K562 (cell line): ENCODE measurements around the gene ZFYVE21. TPM values are rescaled to one million over a fixed set of nuclear protein-coding genes. Genes with fewer than 3 reads are reported as not detected.
"Not testable (repeated sequence)": the region's sequence is repeated elsewhere in the genome, so short reads cannot be mapped to it uniquely, and the experiment has no call there.

Experiments
- ATAC-seq: fragments of 200-7000 bp; cut with Tn5 transposase; 3 replicates; pipeline ENCODE4 v1.9.1; 2020; ENCODE audit warnings: moderate library complexity
- BruUV-seq: library from RNA; stranded (reverse); fragments of 400-500 nt; replicated peaks from 2 replicates; lab custom pipeline; 2021; lab: Mats Ljungman, UMichigan
- CTCF ChIA-PET: fragments of 300-600 bp; formaldehyde crosslinking; extraction: SDS; loops from one replicate; lab custom pipeline; 2021; ENCODE audit warnings: low intra/inter-chr PET ratio; lab: Yijun Ruan, JAX
- POLR2A ChIA-PET: fragments of 300-600, 350-650 bp; sonication (Branson Sonifier 250); formaldehyde crosslinking; extraction: SDS; loops from one replicate; lab custom pipeline; 2021; ENCODE audit warnings: antibody characterized with exemption, inconsistent platforms; lab: Yijun Ruan, JAX
- DNase-seq, 4 experiments: peaks; one replicate each; pipeline versions ENCODE4 v3.0.0 to v3.0.0-alpha.2; 2011 to 2018; ENCODE audit warnings: low spot score in 3 of 4, mixed read lengths in 3 of 4; ENCODE audit errors: extremely low read depth in 1 of 4
- FAIRE-seq: peaks from 2 replicates; lab custom pipeline; 2011; peaks lifted over from hg19 to GRCh38; lab: Jason Lieb, UNC
- H2AFZ ChIP-seq: 2 replicates; pipeline ENCODE4 v1.6.0; 2011; ENCODE audit warnings: low read depth, low read length, control low read depth, inconsistent platforms
- H3K27ac ChIP-seq: fragments of 200-600 bp; 3 replicates; pipeline ENCODE4 v1.8.0; 2011; ENCODE audit warnings: low read depth, mild to moderate bottlenecking, control low read depth, inconsistent platforms, low read length, moderate library complexity, mixed read lengths; ENCODE audit errors: extremely low read depth
- H3K27me3 ChIP-seq, 2 experiments: fragments of 300-600 bp in 1 of 2; 2 replicates in 1 of 2; 3 replicates in 1 of 2; pipeline versions ENCODE4 v1.6.0 to v1.8.0; 2011; ENCODE audit warnings: inconsistent platforms in 2 of 2, low read length in 2 of 2, mild to moderate bottlenecking in 1 of 2, mixed read lengths in 1 of 2, moderate library complexity in 1 of 2; ENCODE audit not compliant: control insufficient read depth in 2 of 2, insufficient read depth in 2 of 2
- H3K36me3 ChIP-seq: fragments of 300-600 bp; 3 replicates; pipeline ENCODE4 v1.8.0; 2011; ENCODE audit warnings: mild to moderate bottlenecking, low read length, inconsistent platforms; ENCODE audit not compliant: control insufficient read depth, insufficient read depth
- H3K4me1 ChIP-seq, 2 experiments: fragments of 200-600 bp in 1 of 2; replicated peaks in 1 of 2; 2 replicates in 1 of 2; 3 replicates in 1 of 2; pipeline versions ENCODE4 v1.5.1 to v1.8.0; 2011; ENCODE audit warnings: inconsistent platforms in 2 of 2, low read length in 2 of 2, mild to moderate bottlenecking in 1 of 2, mixed read lengths in 1 of 2, moderate library complexity in 1 of 2; ENCODE audit not compliant: control insufficient read depth in 2 of 2, insufficient read depth in 2 of 2
- H3K4me2 ChIP-seq: 2 replicates; pipeline ENCODE4 v1.6.1; 2011; ENCODE audit warnings: low read length, control low read depth, inconsistent platforms, mixed read lengths; ENCODE audit not compliant: insufficient read depth
- H3K4me3 ChIP-seq: fragments of 200-600 bp; sonication (generic), shearing (Covaris generic); 2 replicates; pipeline ENCODE4 v1.5.1; 2016; ENCODE audit warnings: control low read depth, inconsistent platforms
- H3K79me2 ChIP-seq: fragments of 200-600 bp; 3 replicates; pipeline ENCODE4 v1.8.0; 2011; ENCODE audit warnings: low read length, inconsistent platforms; ENCODE audit not compliant: control insufficient read depth, insufficient read depth
- H3K9ac ChIP-seq, 2 experiments: 2 replicates each; pipeline versions ENCODE4 v1.6.0 to v1.6.1; 2011; ENCODE audit warnings: low read depth in 2 of 2, low read length in 2 of 2, control low read depth in 1 of 2, inconsistent platforms in 1 of 2, mild to moderate bottlenecking in 1 of 2, mixed read lengths in 1 of 2; ENCODE audit not compliant: insufficient read depth in 1 of 2
- H3K9me1 ChIP-seq: one replicate; pipeline ENCODE4 v1.6.0; 2011; ENCODE audit warnings: inconsistent platforms, mild to moderate bottlenecking, low read length, moderate library complexity; ENCODE audit not compliant: control insufficient read depth, insufficient read depth
- H3K9me3 ChIP-seq: replicated peaks from 2 replicates; pipeline ENCODE4 v1.5.1; 2011; ENCODE audit warnings: low read depth, low read length, inconsistent platforms; ENCODE audit not compliant: control insufficient read depth, insufficient read depth
- H4K20me1 ChIP-seq: replicated peaks from 2 replicates; pipeline ENCODE4 v1.6.1; 2011; ENCODE audit warnings: low read length, inconsistent platforms, mixed read lengths; ENCODE audit not compliant: control insufficient read depth, insufficient read depth
- RUNX1 ChIP-seq: sonication (generic); IDR thresholded peaks from 2 replicates; pipeline ENCODE4 v1.6.1; 2016; ENCODE audit warnings: antibody characterized with exemption, low read depth
- SNRNP70 ChIP-seq: fragments of 200-400 bp; formaldehyde crosslinking; optimal IDR thresholded peaks from 2 replicates; pipeline ENCODE3; 2017; ENCODE audit warnings: low read depth, low read length
- TFAM ChIP-seq: fragments of 250-450 bp; sonication (Bioruptor Pico); conservative IDR thresholded peaks from 2 replicates; pipeline ENCODE4 v1.5.0; 2021; ENCODE audit warnings: mild to moderate bottlenecking, moderate library complexity
- WGBS: fragments of 100-300 bp; shearing (Covaris generic); methylation state at CpG from one replicate; pipeline ENCODE4 v1.1.6; 2016; ENCODE audit warnings: low coverage, mixed read lengths; ENCODE audit not compliant: insufficient coverage; ENCODE audit errors: missing lambda C conversion rate; 5-methylcytosine and 5-hydroxymethylcytosine counted together
- in situ Hi-C: fragments of 300-500 bp; cut with MboI; formaldehyde crosslinking; loops from 4 replicates; pipeline ENCODE4 v1.15.0; 2018; ENCODE audit warnings: inconsistent platforms, mixed read lengths
- intact Hi-C: fragments of 100-400 bp; cut with micrococcal nuclease; formaldehyde crosslinking; loops from 2 replicates; pipeline ENCODE4 v1.14.2; 2022
- polyA plus RNA-seq, 8 experiments: library from polyadenylated mRNA; depleted of rRNA in 4 of 8; stranded (reverse) in 5 of 8; unstranded in 3 of 8; fragments of >200 nt; fragmentation: Nextera tagmentation in 2 of 8; fragmentation: Illumina TruSeq in 1 of 8; extraction: Ambion mirVana in 2 of 8; extraction: Trizol in 1 of 8; gene quantifications; 2 replicates each; pipeline versions ENCODE4 v1.2.1 to v1.2.3, GENCODE V29; 2011 to 2014; ENCODE audit warnings: inconsistent platforms in 1 of 8, missing spikeins in 1 of 8
- total RNA-seq, 7 experiments: library from RNA; depleted of rRNA in 6 of 7; stranded (reverse); fragments of >200 nt in 6 of 7; fragmentation: Illumina TruSeq in 2 of 7; extraction: Trizol in 2 of 7; gene quantifications; 2 replicates each; pipeline versions ENCODE4 v1.2.1 to v1.2.3, GENCODE V29; 2011 to 2021; ENCODE audit warnings: low replicate concordance in 1 of 7

Gene ZFYVE21
- total and polyA plus RNA-seq, 9 of the 15 experiments (the other 6 are each of a cell fraction or from before 2014, with no cell fraction given) = 0.90 to 23.1 (median 15.6) TPM

GRCh38 chr14:103773521-103773920 is 57.9 kb downstream of the ZFYVE21 start (continued):
- TF ChIP-seq SNRNP70 (no peak), TFAM (CRISPR knock-in tag) (no peak)
- TF ChIP-seq, all 486 proteins: peak for 0

- ATAC-seq = no peak
- H3K27me3 ChIP-seq = peaks cover 0 to 13% of the 10 kb centered on the region in 2 experiments; a peak in 3 of 5 replicates
- H3K9ac ChIP-seq = no peak overlapping the region
- CTCF ChIA-PET = no interaction called here
- H3K4me3 ChIP-seq = no peak overlapping the region
- H4K20me1 ChIP-seq = no peaks in the 10 kb centered on the region
- no peak for TF ChIP-seq RUNX1
- no peaks in the 10 kb centered on the region for H3K79me2 ChIP-seq
- intact Hi-C loops = no loop called here
- WGBS = 5% methylated on average over 6 of the region's 7 CpGs
- H2AFZ ChIP-seq = no peak overlapping the region
- H3K9me3 ChIP-seq = no peaks in the 10 kb centered on the region
- no peaks in the 10 kb centered on the region for H3K36me3 ChIP-seq
- BruUV-seq = no TSS peak
- FAIRE-seq = no peak
- H3K27ac ChIP-seq = no peak overlapping the region
- H3K9me1 ChIP-seq = no peaks in the 10 kb centered on the region
- H3K4me1 ChIP-seq = no peaks in the 10 kb centered on the region
- in situ Hi-C loops = no loop called here
- DNase-seq = no peak
- POLR2A ChIA-PET = no interaction called here
- no peak overlapping the region for H3K4me2 ChIP-seq
These were observed 59.9 kb downstream of the ZFYVE21 start for GRCh38 chr14:103775506-103775905.

DNA sequence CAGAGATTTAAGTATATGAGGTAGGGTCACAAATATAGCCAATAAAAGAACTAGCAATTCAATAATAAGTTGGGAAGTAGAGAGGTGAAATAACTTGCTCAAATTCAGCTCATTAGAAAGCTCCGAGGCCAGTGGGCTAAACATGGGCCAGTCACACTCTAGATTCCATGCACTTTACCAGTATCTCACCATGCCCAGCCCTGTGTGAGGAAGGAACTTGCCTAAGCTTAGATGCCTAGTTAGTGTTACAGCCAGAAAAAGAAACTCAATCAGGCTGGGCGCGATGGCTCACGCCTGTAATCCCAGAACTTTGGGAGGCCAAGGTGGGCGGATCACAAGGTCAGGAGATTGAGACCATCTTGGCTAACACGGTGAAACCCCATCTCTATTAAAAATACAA is 60.7 kb downstream of the ZFYVE21 start:
- ATAC-seq = not testable (repeated sequence)

More for the DNA sequence above, 60.7 kb downstream of the ZFYVE21 start:
- BruUV-seq, H3K27ac ChIP-seq, H3K4me2 ChIP-seq, H3K9ac ChIP-seq, H2AFZ ChIP-seq, H3K4me1 ChIP-seq, H3K9me3 ChIP-seq, FAIRE-seq, H4K20me1 ChIP-seq, DNase-seq, intact Hi-C loops, H3K79me2 ChIP-seq, H3K36me3 ChIP-seq, H3K9me1 ChIP-seq, POLR2A ChIA-PET, in situ Hi-C loops, H3K4me3 ChIP-seq, CTCF ChIA-PET: not testable (repeated sequence)
- 0% methylated on average over 1 of the region's 6 CpGs for WGBS
- peaks cover 0 to 13% of the 10 kb centered on the region in 2 experiments; a peak in 3 of 5 replicates for H3K27me3 ChIP-seq
